Psoas muscle (tissue), 8 donors: Measurements from ENCODE around the gene KRT16. TPM values are rescaled to one million over a fixed set of nuclear protein-coding genes. Genes with fewer than 3 reads are reported as not detected.

Source experiments
- ATAC-seq, 4 donors: fragments of 200-7000 bp; cut with Tn5 transposase; one replicate each; pipeline ENCODE4 v1.9.1; 2020; ENCODE audit warnings: moderate library complexity in 3 of 4, mild to moderate bottlenecking in 2 of 4
- DNase-seq, 2 donors: peaks; one replicate each; pipeline ENCODE4 v3.0.0-alpha.2; 2020
- H3K27ac ChIP-seq: fragments of 200-600 bp; one replicate; pipeline ENCODE4 v1.8.0; 2022
- H3K27me3 ChIP-seq, 3 donors: fragments of 200-600 bp in 1 of 3; one replicate each; pipeline versions ENCODE4 v1.6.1 to v1.8.0; 2013 to 2022; ENCODE audit warnings: low read length in 2 of 3, mild to moderate bottlenecking in 2 of 3, moderate library complexity in 1 of 3; ENCODE audit not compliant: insufficient read depth in 3 of 3
- H3K36me3 ChIP-seq, 2 donors: fragments of 200-600 bp in 1 of 2; one replicate each; pipeline versions ENCODE4 v1.6.1 to v1.8.0; 2013 to 2022; ENCODE audit warnings: low read depth in 1 of 2, mild to moderate bottlenecking in 1 of 2, moderate library complexity in 1 of 2; ENCODE audit not compliant: insufficient read depth in 1 of 2
- H3K4me1 ChIP-seq: fragments of 200-600 bp; one replicate; pipeline ENCODE4 v1.8.0; 2022
- H3K4me3 ChIP-seq: fragments of 200-600 bp; one replicate; pipeline ENCODE4 v1.8.0; 2022; ENCODE audit warnings: mild to moderate bottlenecking
- H3K9me3 ChIP-seq: fragments of 200-600 bp; one replicate; pipeline ENCODE4 v1.8.0; 2022
- CTCF ChIP-seq: fragments of 200-600 bp; IDR thresholded peaks from one replicate; pipeline ENCODE4 v1.8.0; 2022; ENCODE audit warnings: antibody characterized with exemption
- WGBS, 3 donors: extraction: QIAGEN DNeasy Blood & Tissue Kit; methylation state at CpG; one replicate each; pipeline versions ENCODE4 v1.1.6 to v1.1.7; 2013; 5-methylcytosine and 5-hydroxymethylcytosine counted together
- intact Hi-C, 2 donors: fragments of 100-400 bp; cut with DNase I; formaldehyde crosslinking; loops; one replicate each; pipeline versions ENCODE4 v1.11.0 to v1.14.2; 2022
- polyA plus RNA-seq, 3 donors: library from polyadenylated mRNA; stranded (reverse); fragments of 200-250 nt; gene quantifications; one replicate each; pipeline ENCODE4 v1.2.3, GENCODE V29; 2013
- total RNA-seq, 4 donors: library from RNA; stranded (reverse); fragmentation: NEBNext Ultra II Directional in 2 of 4; extraction: Animal tissue kit (Norgen Biotek cat#: 25700) in 2 of 4; gene quantifications; one replicate each; pipeline versions ENCODE4 v1.2.1 to v1.2.4, GENCODE V29; 2021 to 2023
- donor health status: healthy with polysubstance abuse.
- donor health status: DM: no; HTN: no; CAD: no; lungs with moderate emphysema.
- donor health status: Bipolar disorder and iron deficiency.
- donor health status: healthy.
- donor health status: DM: yes; HTN: yes; CAD: no.
- donor health status: DM: no; HTN: no; CAD: no.
- donor health status: DM: no; HTN: no; CAD: no.
- donor health status: DM: yes; HTN: yes; CAD: no.

Gene KRT16
- total and polyA plus RNA-seq, 7 donors, result 0.07 to 0.26 (median 0.15) TPM; not detected in 3

DNA sequence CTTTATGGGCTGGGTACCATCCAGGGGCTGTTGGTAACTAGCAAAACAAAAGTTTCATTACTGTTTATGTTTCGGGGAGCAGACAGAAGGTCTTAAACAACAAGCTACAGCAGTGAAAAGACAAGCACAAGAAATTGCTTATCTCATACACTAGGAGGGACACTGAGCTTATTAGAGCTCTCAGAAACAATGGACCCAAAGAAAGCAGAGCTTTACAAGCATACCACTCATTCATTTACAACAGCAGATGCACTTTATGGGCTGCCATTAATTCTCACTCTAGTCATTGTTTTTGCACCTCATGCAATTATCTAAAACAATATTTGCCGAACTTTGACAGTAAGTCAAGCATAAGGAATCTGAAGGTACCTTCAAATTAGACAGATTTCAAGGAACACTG lies 10.0 kb downstream of the KRT16 start:
- H3K4me1 ChIP-seq, result no peaks in the 10 kb centered on the region
- H3K9me3 ChIP-seq, result peaks cover 14% of the 10 kb centered on the region
- H3K36me3 ChIP-seq, result no peaks in the 10 kb centered on the region
- 47 to 59% (median 53%) methylated on average over 2 of the region's 2 CpGs for WGBS, 3 donors
- ATAC-seq, result no peak
- H3K27ac ChIP-seq, result no peak overlapping the region
- TF ChIP-seq CTCF, result no peak
- H3K4me3 ChIP-seq, result no peak overlapping the region
- peaks cover 0 to 4% (median 2%) of the 10 kb centered on the region in 3 donors for H3K27me3 ChIP-seq
- DNase-seq, result no peak
- intact Hi-C loops, result no loop called here

DNA sequence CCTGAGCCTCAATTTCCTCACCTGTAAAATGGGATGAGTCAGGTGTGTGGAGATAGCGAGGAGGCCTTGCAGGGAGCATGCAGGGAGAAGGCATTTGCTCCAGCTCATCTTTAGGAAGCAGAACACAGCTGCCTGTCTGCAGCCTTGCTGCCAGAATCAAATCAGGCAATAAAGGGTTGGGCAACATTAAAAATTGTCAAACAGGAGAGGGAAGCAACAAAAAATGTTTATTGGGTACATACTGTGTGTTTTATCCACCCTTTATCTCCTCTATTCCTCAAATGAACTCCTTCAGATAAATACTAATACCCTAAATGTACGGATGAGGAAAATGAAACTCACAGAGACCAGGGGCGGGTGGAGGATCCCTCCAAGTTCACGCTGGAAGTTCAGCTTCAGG lies 12.2 kb downstream of the KRT16 start:
- H3K27me3 ChIP-seq, result peaks cover 0 to 4% (median 0%) of the 10 kb centered on the region in 3 donors
- no peaks in the 10 kb centered on the region for H3K9me3 ChIP-seq
- H3K4me3 ChIP-seq, result no peak overlapping the region
- no peak overlapping the region for H3K27ac ChIP-seq
- intact Hi-C loops, result no loop called here
- DNase-seq, result no peak
- whole genome bisulfite sequencing, 3 donors, result 62 to 74% (median 67%) methylated on average over 4 of the region's 4 CpGs
- no peaks in the 10 kb centered on the region for H3K4me1 ChIP-seq
- no peaks in the 10 kb centered on the region for H3K36me3 ChIP-seq
- no peak for ATAC-seq
- TF ChIP-seq CTCF, result no peak

DNA sequence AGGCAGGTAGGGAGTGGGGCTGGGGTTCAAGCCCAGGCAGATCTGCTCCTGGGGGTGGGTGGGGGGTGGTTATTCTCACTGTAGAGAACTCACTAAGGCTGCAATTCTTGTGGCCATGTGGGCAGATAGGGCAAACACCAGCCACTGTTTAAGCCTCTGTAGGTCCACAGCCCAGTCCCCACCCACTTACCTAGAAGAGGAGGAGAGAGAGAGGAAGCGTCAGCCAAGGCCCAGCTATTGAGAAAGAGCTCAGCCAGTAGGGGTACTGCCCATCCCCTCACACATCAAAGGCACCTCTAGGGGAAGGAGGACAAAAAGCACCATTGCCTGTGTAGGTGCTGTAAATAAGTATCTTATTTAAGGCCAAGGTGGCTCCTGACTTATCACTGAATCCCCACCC lies 12.9 kb downstream of the KRT16 start:
- TF ChIP-seq CTCF, result no peak
- Histone ChIP-seq H3K9me3 (no peaks in the 10 kb centered on the region), H3K27ac (no peak overlapping the region), H3K27me3 (peaks cover 0 to 4% (median 1%) of the 10 kb centered on the region in 3 donors), H3K4me1 (no peaks in the 10 kb centered on the region), H3K4me3 (no peak overlapping the region), H3K36me3 (no peaks in the 10 kb centered on the region)
- WGBS, 3 donors, result 69 to 88% (median 73%) methylated on average over 1 of the region's 1 CpG
- ATAC-seq, result no peak
- intact Hi-C loops, result no loop called here
- DNase-seq, result no peak

DNA sequence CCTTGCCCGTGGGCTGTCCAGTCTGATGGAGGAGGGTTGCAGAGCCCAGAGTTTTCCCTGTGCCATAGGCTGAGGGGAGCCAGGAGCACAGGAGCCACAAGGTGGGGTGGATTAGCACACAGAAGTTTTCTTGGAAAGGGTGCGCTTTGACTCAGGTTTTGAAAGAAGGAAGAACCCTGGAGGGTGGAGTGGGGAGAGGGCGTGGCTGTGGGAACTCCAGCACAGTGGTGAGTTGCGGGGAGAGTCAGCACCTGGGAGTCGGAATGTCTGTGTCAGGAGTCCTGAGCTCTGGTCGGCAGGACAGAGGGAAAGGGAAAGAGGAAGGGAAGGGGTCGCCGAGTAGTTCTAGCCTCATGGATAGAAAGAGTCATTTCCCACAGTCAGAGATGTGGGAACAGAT lies 17.0 kb downstream of the KRT16 start:
- no peaks in the 10 kb centered on the region for H3K36me3 ChIP-seq
- no peak overlapping the region for H3K27ac ChIP-seq
- H3K4me1 ChIP-seq, result no peaks in the 10 kb centered on the region
- H3K4me3 ChIP-seq, result no peak overlapping the region
- DNase-seq (no peak), ATAC-seq (no peak)
- H3K27me3 ChIP-seq, result peaks cover 0 to 3% (median 2%) of the 10 kb centered on the region in 3 donors
- no peak for TF ChIP-seq CTCF
- no peaks in the 10 kb centered on the region for H3K9me3 ChIP-seq
- intact Hi-C loops, result no loop called here
- WGBS, 3 donors, result 70 to 81% (median 76%) methylated on average over 8 of the region's 8 CpGs

- intact Hi-C loops, result no loop called here
- H3K27me3 ChIP-seq, result peaks cover 0 to 3% (median 2%) of the 10 kb centered on the region in 3 donors
- no peaks in the 10 kb centered on the region for H3K9me3 ChIP-seq
- H3K27ac ChIP-seq, result no peak overlapping the region
- 43 to 71% (median 59%) methylated on average over 3 of the region's 3 CpGs for WGBS, 3 donors
- TF ChIP-seq CTCF, result no peak
- H3K4me1 ChIP-seq, result no peaks in the 10 kb centered on the region
- no peak for ATAC-seq
- no peak overlapping the region for H3K4me3 ChIP-seq
- H3K36me3 ChIP-seq, result no peaks in the 10 kb centered on the region
- no peak for DNase-seq
Observed at GRCh38 chr17:41594363-41594915, 18.1 kb downstream of the KRT16 start.
